ENCODE results near the gene CLSTN2. TPM values are rescaled to one million over a fixed set of nuclear protein-coding genes. Genes with fewer than 3 reads are reported as not detected.

CLSTN2 gene
- total and polyA plus RNA-seq, 2 of the 13 experiments (the other 11 are each of a cell fraction or from before 2014, with no cell fraction given) = not detected

DNA sequence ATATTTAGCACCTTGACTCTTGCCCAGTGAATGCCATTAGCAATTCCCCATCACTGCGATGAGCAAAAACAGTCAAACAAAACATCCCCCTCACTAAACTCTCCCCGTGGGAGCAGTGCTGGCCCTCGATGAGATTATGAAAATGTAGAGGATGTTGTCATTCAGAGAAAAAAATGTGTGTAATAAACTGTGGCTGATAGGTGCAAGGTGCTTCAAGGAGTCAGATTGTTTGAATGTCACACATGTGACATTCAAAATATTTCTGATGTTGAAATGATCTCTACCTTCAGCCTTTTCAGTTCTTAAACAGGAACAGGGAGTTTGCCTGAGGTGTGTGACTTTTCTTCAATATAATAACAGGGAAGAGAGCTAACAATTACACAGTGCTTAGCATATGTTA, 461.1 kb downstream of the CLSTN2 start (continued):
- TF ChIP-seq RARG (CRISPR knock-in tag; IDR thresholded peaks at IDR 0.05; ENCODE audit: low read depth) (no peak), ZFYVE20 (CRISPR knock-in tag; IDR thresholded peaks at IDR 0.05; ENCODE audit: borderline replicate concordance, low read depth) (no peak), PRMT3 (CRISPR knock-in tag; IDR thresholded peaks at IDR 0.05; ENCODE audit: borderline replicate concordance, low read depth) (no peak), SP140L (CRISPR knock-in tag; IDR thresholded peaks at IDR 0.05; ENCODE audit: borderline replicate concordance) (no peak), GTF3A (CRISPR knock-in tag; conservative IDR thresholded peaks at IDR 0.05) (no peak), ZNF598 (CRISPR knock-in tag; IDR thresholded peaks at IDR 0.05; ENCODE audit: borderline replicate concordance) (no peak), NRL (CRISPR knock-in tag; IDR thresholded peaks at IDR 0.05; ENCODE audit: borderline replicate concordance) (no peak)
- TF ChIP-seq, protein P1, sequence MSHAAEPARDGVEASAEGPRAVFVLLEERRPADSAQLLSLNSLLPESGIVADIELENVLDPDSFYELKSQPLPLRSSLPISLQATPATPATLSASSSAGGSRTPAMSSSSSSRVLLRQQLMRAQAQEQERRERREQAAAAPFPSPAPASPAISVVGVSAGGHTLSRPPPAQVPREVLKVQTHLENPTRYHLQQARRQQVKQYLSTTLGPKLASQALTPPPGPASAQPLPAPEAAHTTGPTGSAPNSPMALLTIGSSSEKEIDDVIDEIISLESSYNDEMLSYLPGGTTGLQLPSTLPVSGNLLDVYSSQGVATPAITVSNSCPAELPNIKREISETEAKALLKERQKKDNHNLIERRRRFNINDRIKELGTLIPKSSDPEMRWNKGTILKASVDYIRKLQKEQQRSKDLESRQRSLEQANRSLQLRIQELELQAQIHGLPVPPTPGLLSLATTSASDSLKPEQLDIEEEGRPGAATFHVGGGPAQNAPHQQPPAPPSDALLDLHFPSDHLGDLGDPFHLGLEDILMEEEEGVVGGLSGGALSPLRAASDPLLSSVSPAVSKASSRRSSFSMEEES (CRISPR knock-in tag; IDR thresholded peaks at IDR 0.05) = no peak
- TF ChIP-seq, protein P2, sequence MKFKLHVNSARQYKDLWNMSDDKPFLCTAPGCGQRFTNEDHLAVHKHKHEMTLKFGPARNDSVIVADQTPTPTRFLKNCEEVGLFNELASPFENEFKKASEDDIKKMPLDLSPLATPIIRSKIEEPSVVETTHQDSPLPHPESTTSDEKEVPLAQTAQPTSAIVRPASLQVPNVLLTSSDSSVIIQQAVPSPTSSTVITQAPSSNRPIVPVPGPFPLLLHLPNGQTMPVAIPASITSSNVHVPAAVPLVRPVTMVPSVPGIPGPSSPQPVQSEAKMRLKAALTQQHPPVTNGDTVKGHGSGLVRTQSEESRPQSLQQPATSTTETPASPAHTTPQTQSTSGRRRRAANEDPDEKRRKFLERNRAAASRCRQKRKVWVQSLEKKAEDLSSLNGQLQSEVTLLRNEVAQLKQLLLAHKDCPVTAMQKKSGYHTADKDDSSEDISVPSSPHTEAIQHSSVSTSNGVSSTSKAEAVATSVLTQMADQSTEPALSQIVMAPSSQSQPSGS (CRISPR knock-in tag; IDR thresholded peaks at IDR 0.05) = no peak

DNA sequence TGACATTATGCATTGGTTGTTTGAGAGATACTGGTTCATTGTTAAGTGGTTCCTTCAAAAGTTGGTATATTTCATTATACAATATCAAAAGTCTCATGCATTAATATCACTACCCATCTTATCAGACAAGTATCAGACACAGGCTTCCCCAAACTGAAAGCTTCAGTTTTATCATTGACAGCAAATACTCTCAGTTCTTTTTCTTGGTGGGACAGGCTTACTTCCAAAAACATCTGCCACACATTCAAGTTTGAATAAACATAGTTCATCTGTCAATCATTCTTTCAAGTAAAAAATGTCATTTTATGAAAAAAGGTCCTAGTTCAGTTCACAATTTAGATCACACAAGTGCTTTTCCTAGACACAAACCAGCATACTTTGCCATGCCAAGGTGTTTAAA, 462.9 kb downstream of the CLSTN2 start:
- H3K79me2 ChIP-seq (ENCODE audit: insufficient read depth, low read length) = no peaks in the 10 kb centered on the region
- FAIRE-seq (no peak), DNase-seq (ENCODE audit: low spot score) (no peak), ATAC-seq (no peak)
- no peak overlapping the region for H3K4me3 ChIP-seq (replicated peaks in 1 of 3; ENCODE audit: insufficient read depth in 1 of 3, low read depth in 2 of 3, low read length in 3 of 3)
- no peak overlapping the region for H3K4me2 ChIP-seq (ENCODE audit: low read depth, low read length)
- H2AFZ ChIP-seq (ENCODE audit: low read length) = no peak overlapping the region
- CTCF ChIA-PET (ENCODE audit: low intra/inter-chr PET ratio, low total read pairs) = no interaction called here
- H3K27me3 ChIP-seq (ENCODE audit: control insufficient read depth in 1 of 2, insufficient read depth in 2 of 2, low read length in 2 of 2) = peaks cover 0 to 2% of the 10 kb centered on the region in 2 experiments; a peak in 1 of 5 replicates
- H4K20me1 ChIP-seq (ENCODE audit: insufficient read depth, low read length) = no peaks in the 10 kb centered on the region
- POLR2A ChIA-PET = no interaction called here
- no TSS peak for BruUV-seq (replicated peaks)
- intact Hi-C loops (cut with micrococcal nuclease; ENCODE audit: unreplicated experiment) = no loop called here
- in situ Hi-C loops (cut with HindIII; ENCODE audit: extremely low pct_ligation_motif_present, low pct_unique_long_range_greater_than_20kb) = no loop called here
- no peaks in the 10 kb centered on the region for H3K9me3 ChIP-seq (ENCODE audit: low read length)
- H3K27ac ChIP-seq (ENCODE audit: extremely low read length, insufficient read depth, low read length) = no peak overlapping the region
- H3K36me3 ChIP-seq (replicated peaks in 1 of 2; ENCODE audit: control insufficient read depth in 1 of 2, insufficient read depth in 2 of 2, low read length in 2 of 2) = no peaks in the 10 kb centered on the region
- no peaks in the 10 kb centered on the region for H3K4me1 ChIP-seq (ENCODE audit: insufficient read depth, low read length)
- H3K9ac ChIP-seq (ENCODE audit: insufficient read depth, low read depth, low read length) = no peak overlapping the region
- TF ChIP-seq, protein P3, sequence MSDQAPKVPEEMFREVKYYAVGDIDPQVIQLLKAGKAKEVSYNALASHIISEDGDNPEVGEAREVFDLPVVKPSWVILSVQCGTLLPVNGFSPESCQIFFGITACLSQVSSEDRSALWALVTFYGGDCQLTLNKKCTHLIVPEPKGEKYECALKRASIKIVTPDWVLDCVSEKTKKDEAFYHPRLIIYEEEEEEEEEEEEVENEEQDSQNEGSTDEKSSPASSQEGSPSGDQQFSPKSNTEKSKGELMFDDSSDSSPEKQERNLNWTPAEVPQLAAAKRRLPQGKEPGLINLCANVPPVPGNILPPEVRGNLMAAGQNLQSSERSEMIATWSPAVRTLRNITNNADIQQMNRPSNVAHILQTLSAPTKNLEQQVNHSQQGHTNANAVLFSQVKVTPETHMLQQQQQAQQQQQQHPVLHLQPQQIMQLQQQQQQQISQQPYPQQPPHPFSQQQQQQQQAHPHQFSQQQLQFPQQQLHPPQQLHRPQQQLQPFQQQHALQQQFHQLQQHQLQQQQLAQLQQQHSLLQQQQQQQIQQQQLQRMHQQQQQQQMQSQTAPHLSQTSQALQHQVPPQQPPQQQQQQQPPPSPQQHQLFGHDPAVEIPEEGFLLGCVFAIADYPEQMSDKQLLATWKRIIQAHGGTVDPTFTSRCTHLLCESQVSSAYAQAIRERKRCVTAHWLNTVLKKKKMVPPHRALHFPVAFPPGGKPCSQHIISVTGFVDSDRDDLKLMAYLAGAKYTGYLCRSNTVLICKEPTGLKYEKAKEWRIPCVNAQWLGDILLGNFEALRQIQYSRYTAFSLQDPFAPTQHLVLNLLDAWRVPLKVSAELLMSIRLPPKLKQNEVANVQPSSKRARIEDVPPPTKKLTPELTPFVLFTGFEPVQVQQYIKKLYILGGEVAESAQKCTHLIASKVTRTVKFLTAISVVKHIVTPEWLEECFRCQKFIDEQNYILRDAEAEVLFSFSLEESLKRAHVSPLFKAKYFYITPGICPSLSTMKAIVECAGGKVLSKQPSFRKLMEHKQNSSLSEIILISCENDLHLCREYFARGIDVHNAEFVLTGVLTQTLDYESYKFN (CRISPR knock-in tag; conservative IDR thresholded peaks at IDR 0.05) = no peak
- TF ChIP-seq HOXA7 (CRISPR knock-in tag; IDR thresholded peaks at IDR 0.05) = no peak
- TF ChIP-seq NFIC (IDR thresholded peaks at IDR 0.05; ENCODE audit: low read length) = no peak
- no peak for TF ChIP-seq GZF1 (CRISPR knock-in tag; IDR thresholded peaks at IDR 0.05)
- TF ChIP-seq ZMYM4 (CRISPR knock-in tag; IDR thresholded peaks at IDR 0.05) = no peak
- TF ChIP-seq, protein P4, sequence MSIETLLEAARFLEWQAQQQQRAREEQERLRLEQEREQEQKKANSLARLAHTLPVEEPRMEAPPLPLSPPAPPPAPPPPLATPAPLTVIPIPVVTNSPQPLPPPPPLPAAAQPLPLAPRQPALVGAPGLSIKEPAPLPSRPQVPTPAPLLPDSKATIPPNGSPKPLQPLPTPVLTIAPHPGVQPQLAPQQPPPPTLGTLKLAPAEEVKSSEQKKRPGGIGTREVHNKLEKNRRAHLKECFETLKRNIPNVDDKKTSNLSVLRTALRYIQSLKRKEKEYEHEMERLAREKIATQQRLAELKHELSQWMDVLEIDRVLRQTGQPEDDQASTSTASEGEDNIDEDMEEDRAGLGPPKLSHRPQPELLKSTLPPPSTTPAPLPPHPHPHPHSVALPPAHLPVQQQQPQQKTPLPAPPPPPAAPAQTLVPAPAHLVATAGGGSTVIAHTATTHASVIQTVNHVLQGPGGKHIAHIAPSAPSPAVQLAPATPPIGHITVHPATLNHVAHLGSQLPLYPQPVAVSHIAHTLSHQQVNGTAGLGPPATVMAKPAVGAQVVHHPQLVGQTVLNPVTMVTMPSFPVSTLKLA (IDR thresholded peaks at IDR 0.05) = no peak
- no peak for TF ChIP-seq ZNF264 (CRISPR knock-in tag; IDR thresholded peaks at IDR 0.05)
- TF ChIP-seq ZNF562 (CRISPR knock-in tag; IDR thresholded peaks at IDR 0.05; ENCODE audit: borderline replicate concordance) = no peak
